ENCODE data around the gene BNC1.

BNC1 gene

GRCh38 chr15:83284559-83285283 lies at the start of gene BNC1:
Gene BNC1, minus strand, starts transcription at chr15:83284664. Its CDS starts 36 bp downstream, at chr15:83284628.
- no peak for DNase-seq (ENCODE audit: low spot score)

- DNase-seq (ENCODE audit: low spot score), result no peak
Measured at GRCh38 chr15:83327041-83327440, 42.6 kb upstream of the BNC1 start.

GRCh38 chr15:83324799-83325198 lies 40.3 kb upstream of the BNC1 start:
- no peak for DNase-seq (ENCODE audit: low spot score)

- DNase-seq (ENCODE audit: low spot score), result no peak
Measured at GRCh38 chr15:83323296-83323711, 38.8 kb upstream of the BNC1 start.

GRCh38 chr15:83322691-83323090 lies 38.2 kb upstream of the BNC1 start:
- no peak for DNase-seq (ENCODE audit: low spot score)

GRCh38 chr15:83322061-83322460 lies 37.6 kb upstream of the BNC1 start:
- DNase-seq (ENCODE audit: low spot score), result no peak

- DNase-seq (ENCODE audit: low spot score), result no peak
Measured at GRCh38 chr15:83320844-83321243, 36.4 kb upstream of the BNC1 start.

GRCh38 chr15:83320404-83320803 lies 35.9 kb upstream of the BNC1 start:
- DNase-seq (ENCODE audit: low spot score), result no peak

- no peak for DNase-seq (ENCODE audit: low spot score)
Measured at GRCh38 chr15:83319771-83320170, 35.3 kb upstream of the BNC1 start.

GRCh38 chr15:83318861-83319415 lies 34.5 kb upstream of the BNC1 start:
- DNase-seq (ENCODE audit: low spot score), result no peak

- no peak for DNase-seq (ENCODE audit: low spot score)
Measured at GRCh38 chr15:83318036-83318435, 33.6 kb upstream of the BNC1 start.

- DNase-seq (ENCODE audit: low spot score), result no peak
Measured at GRCh38 chr15:83312071-83312470, 27.6 kb upstream of the BNC1 start.

GRCh38 chr15:83310521-83311456 lies 26.3 kb upstream of the BNC1 start:
- DNase-seq (ENCODE audit: low spot score), result no peak

GRCh38 chr15:83308671-83309070 lies 24.2 kb upstream of the BNC1 start:
- DNase-seq (ENCODE audit: low spot score), result no peak

GRCh38 chr15:83306561-83306960 lies 22.1 kb upstream of the BNC1 start:
- DNase-seq (ENCODE audit: low spot score), result no peak

- DNase-seq (ENCODE audit: low spot score), result no peak
Measured at GRCh38 chr15:83305704-83306291, 21.3 kb upstream of the BNC1 start.

- DNase-seq (ENCODE audit: low spot score), result no peak
Measured at GRCh38 chr15:83304861-83305703, 20.6 kb upstream of the BNC1 start.

GRCh38 chr15:83303535-83303934 lies 19.1 kb upstream of the BNC1 start:
- no peak for DNase-seq (ENCODE audit: low spot score)

GRCh38 chr15:83300826-83301225 lies 16.4 kb upstream of the BNC1 start:
- no peak for DNase-seq (ENCODE audit: low spot score)

GRCh38 chr15:83299462-83299861 lies 15.0 kb upstream of the BNC1 start:
- DNase-seq (ENCODE audit: low spot score), result no peak

- DNase-seq (ENCODE audit: low spot score), result no peak
Measured at GRCh38 chr15:83295417-83295816, 11.0 kb upstream of the BNC1 start.

- no peak for DNase-seq (ENCODE audit: low spot score)
Measured at GRCh38 chr15:83293201-83293600, 8.7 kb upstream of the BNC1 start.
